ENCODE data around the gene KLF9.

Gene KLF9

DNA sequence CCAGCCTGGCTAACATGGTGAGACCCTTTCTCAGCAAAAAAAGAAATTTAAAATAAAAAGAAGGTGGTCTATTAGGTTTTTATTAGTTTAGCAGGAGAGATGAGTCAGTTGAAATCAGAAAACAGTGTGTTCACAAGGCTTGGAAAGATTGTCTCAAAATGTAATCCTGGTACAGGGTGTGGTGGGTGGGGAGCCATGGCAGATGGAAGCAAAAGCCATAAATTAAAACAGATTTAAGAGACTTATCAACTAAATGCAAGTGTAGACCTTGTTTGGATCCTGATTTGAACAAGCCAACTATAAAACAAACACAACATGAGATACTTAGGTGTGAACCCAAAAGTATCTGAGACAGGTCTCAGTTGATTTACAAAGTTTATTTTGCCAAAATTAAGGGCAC lies 42.8 kb upstream of the KLF9 start:
- Histone ChIP-seq H3K9me3 (ENCODE audit: low read length) (no peaks in the 10 kb centered on the region), H3K27ac (ENCODE audit: low read depth, low read length, poor library complexity, severe bottlenecking) (no peak overlapping the region), H3F3A (ENCODE audit: insufficient read depth, low read length) (no peaks in the 10 kb centered on the region)

DNA sequence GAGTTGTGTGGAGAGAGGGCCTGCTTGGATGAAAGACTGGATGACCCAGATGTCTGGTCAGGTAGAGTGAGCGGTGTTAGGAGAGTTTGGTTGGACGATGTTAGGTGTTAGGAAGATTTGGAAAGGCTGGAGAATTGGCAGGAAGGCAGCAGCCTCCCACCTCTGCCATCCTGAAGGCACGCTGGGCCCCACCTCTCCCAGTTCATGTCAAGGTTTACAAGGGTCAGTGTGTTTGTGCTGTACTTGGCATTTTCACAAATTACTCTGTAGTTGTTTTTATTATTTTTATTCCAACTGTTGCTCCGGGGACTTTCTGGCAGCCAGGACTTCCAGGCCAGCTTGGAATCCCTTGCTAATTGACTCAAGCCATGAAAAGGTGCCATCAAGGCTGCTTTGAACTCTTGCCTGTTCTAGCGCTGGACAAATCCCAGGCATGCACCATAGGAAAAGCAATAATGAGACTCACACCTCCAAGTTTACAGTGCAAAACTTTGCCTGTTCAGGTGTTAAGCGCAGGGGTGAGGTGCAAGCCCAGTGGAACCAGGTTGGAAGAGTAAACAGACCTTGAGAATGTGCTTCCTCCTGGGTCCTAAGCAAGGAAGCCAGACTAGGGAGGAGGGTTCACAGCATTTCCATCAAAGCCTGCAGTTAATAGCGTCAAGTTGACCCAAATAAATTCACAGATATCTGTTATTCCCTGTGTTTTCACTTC lies 41.7 kb upstream of the KLF9 start:
- Histone ChIP-seq H3K9ac (ENCODE audit: low read length) (no peak overlapping the region), H3F3A (ENCODE audit: insufficient read depth, low read length) (no peaks in the 10 kb centered on the region), H3K4me2 (ENCODE audit: low read length) (no peak overlapping the region), H3K9me3 (ENCODE audit: low read length) (no peaks in the 10 kb centered on the region), H3K79me2 (ENCODE audit: insufficient read depth, low read length) (no peaks in the 10 kb centered on the region), H3K4me3 (ENCODE audit: low read depth, low read length, poor library complexity, severe bottlenecking) (no peak overlapping the region), H3K9me2 (ENCODE audit: low read depth, low read length) (no peaks in the 10 kb centered on the region), H4K20me1 (ENCODE audit: insufficient read depth, low read length) (no peaks in the 10 kb centered on the region), H3K4me1 (ENCODE audit: insufficient read depth, low read length, severe bottlenecking) (no peaks in the 10 kb centered on the region), H3K27me3 (ENCODE audit: insufficient read depth, low read length) (0 out of 2 replicates have a peak, but pooled peaks cover 2% of the 10 kb centered on the region), H3K36me3 (ENCODE audit: insufficient read depth, low read length) (no peaks in the 10 kb centered on the region), H3K27ac (ENCODE audit: low read depth, low read length, poor library complexity, severe bottlenecking) (no peak overlapping the region), H2AFZ (ENCODE audit: low read length) (no peak overlapping the region)
- TF ChIP-seq CTCF (IDR thresholded peaks at IDR 0.05; ENCODE audit: low read length), result no peak
- TF ChIP-seq EZH2 (IDR thresholded peaks at IDR 0.05; ENCODE audit: borderline replicate concordance, low read length), result no peak

More for the DNA sequence above, 42.8 kb upstream of the KLF9 start:
- Histone ChIP-seq H4K20me1 (ENCODE audit: insufficient read depth, low read length) (no peaks in the 10 kb centered on the region), H3K9ac (ENCODE audit: low read length) (no peak overlapping the region), H3K4me2 (ENCODE audit: low read length) (no peak overlapping the region), H3K4me1 (ENCODE audit: insufficient read depth, low read length, severe bottlenecking) (no peaks in the 10 kb centered on the region), H3K36me3 (ENCODE audit: insufficient read depth, low read length) (no peaks in the 10 kb centered on the region), H3K4me3 (ENCODE audit: low read depth, low read length, poor library complexity, severe bottlenecking) (no peak overlapping the region), H3K79me2 (ENCODE audit: insufficient read depth, low read length) (no peaks in the 10 kb centered on the region), H2AFZ (ENCODE audit: low read length) (no peak overlapping the region), H3K9me2 (ENCODE audit: low read depth, low read length) (no peaks in the 10 kb centered on the region), H3K27me3 (ENCODE audit: insufficient read depth, low read length) (0 out of 2 replicates have a peak, but pooled peaks cover 2% of the 10 kb centered on the region)
- TF ChIP-seq EZH2 (IDR thresholded peaks at IDR 0.05; ENCODE audit: borderline replicate concordance, low read length) (no peak), CTCF (IDR thresholded peaks at IDR 0.05; ENCODE audit: low read length) (no peak)

GRCh38 chr9:70452365-70452764 lies 37.9 kb upstream of the KLF9 start:
- Histone ChIP-seq H3K9ac (ENCODE audit: low read length) (no peak overlapping the region), H3K4me2 (ENCODE audit: low read length) (no peak overlapping the region), H3K27me3 (ENCODE audit: insufficient read depth, low read length) (0 out of 2 replicates have a peak, but pooled peaks cover 2% of the 10 kb centered on the region), H3F3A (ENCODE audit: insufficient read depth, low read length) (no peaks in the 10 kb centered on the region), H4K20me1 (ENCODE audit: insufficient read depth, low read length) (no peaks in the 10 kb centered on the region), H3K27ac (ENCODE audit: low read depth, low read length, poor library complexity, severe bottlenecking) (no peak overlapping the region), H3K9me2 (ENCODE audit: low read depth, low read length) (no peaks in the 10 kb centered on the region), H2AFZ (ENCODE audit: low read length) (no peak overlapping the region), H3K79me2 (ENCODE audit: insufficient read depth, low read length) (no peaks in the 10 kb centered on the region), H3K9me3 (ENCODE audit: low read length) (no peaks in the 10 kb centered on the region), H3K4me3 (ENCODE audit: low read depth, low read length, poor library complexity, severe bottlenecking) (no peak overlapping the region), H3K36me3 (ENCODE audit: insufficient read depth, low read length) (no peaks in the 10 kb centered on the region), H3K4me1 (ENCODE audit: insufficient read depth, low read length, severe bottlenecking) (no peaks in the 10 kb centered on the region)
- TF ChIP-seq CTCF (IDR thresholded peaks at IDR 0.05; ENCODE audit: low read length) (no peak), EZH2 (IDR thresholded peaks at IDR 0.05; ENCODE audit: borderline replicate concordance, low read length) (no peak)
